ENCODE results near the gene WDR55.
"Not testable (repeated sequence)": the region's sequence is repeated elsewhere in the genome, so short reads cannot be mapped to it uniquely, and the experiment has no call there.

WDR55 gene, protein sequence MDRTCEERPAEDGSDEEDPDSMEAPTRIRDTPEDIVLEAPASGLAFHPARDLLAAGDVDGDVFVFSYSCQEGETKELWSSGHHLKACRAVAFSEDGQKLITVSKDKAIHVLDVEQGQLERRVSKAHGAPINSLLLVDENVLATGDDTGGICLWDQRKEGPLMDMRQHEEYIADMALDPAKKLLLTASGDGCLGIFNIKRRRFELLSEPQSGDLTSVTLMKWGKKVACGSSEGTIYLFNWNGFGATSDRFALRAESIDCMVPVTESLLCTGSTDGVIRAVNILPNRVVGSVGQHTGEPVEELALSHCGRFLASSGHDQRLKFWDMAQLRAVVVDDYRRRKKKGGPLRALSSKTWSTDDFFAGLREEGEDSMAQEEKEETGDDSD

DNA sequence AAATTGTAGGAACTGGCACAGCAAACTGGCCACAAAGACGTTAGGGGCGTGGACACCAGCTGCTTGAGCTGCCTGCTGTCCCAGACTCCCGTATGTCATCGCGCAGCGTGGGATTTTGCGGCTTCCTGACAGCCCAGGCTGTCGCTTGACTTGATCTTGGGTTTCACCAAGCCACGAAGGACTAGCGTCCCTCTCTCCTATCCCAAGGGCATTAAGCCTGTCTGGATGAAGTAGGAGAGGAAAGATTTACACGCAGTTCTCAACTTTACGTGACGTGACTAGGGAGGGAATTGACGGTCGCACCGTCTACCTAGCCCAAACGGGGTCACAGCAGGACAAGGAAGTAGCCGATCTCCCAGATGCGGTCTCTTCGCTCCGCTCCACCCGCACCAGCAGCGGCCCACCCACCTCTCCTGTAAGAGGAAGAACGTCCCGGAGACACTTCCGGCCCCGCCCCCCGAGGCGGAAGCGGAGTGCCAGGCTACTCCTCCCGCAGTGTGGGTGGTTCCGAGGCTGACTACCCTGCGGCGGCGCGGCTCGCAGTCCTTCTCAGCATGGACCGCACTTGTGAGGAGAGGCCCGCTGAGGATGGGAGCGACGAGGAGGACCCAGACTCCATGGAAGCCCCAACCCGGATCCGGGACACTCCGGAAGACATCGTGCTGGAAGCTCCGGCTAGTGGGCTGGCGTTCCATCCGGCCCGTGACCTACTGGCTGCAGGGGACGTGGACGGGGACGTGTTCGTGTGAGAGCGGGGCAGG, at the start of gene WDR55:
Gene WDR55, plus strand, starts transcription at position 546 of the 761 bp plus-strand sequence. Its CDS starts 9 bp downstream, at position 555.
- peak; percentile 98 for DNase-seq

DNA sequence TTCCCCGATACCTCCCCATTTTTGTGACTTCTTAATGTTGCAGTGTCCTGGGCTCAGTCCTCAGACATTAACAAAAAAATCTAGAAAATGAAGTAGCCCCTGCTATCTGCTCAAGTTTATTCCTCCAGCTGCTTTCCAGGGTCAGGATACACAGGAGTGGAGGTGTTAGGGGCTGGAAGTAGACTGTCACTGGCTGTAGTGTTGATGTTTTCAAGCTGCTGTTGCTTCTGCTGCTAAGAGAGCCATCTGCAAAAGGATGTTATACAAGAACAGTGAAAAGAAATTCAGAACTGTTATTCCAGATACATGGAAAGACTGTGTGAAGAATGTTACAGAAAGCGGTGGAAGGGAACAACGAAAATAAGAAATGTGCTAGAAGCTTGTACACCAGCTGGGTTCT, 42.4 kb upstream of the WDR55 start:
- no peak for DNase-seq

DNA sequence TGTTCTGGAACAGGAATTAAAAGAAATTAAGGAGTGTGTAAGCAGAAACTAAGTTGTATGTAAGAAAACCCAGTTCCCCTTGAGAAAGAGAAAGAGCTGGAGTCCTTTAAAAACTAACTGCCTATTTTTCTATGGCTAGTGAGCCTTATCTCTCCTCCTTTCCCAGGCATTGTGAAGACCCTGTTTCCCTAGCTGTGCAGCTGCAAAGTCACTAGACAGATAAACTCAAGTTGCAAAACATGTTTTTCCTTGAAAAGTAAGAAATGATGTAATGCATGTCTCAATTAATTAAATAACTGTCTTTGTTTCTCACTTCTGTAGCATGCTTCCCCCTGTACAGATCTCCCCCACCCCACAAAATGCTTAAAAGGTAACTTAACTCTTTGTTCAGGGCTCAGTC, 41.6 kb upstream of the WDR55 start:
- DNase-seq = peak; percentile 15

DNA sequence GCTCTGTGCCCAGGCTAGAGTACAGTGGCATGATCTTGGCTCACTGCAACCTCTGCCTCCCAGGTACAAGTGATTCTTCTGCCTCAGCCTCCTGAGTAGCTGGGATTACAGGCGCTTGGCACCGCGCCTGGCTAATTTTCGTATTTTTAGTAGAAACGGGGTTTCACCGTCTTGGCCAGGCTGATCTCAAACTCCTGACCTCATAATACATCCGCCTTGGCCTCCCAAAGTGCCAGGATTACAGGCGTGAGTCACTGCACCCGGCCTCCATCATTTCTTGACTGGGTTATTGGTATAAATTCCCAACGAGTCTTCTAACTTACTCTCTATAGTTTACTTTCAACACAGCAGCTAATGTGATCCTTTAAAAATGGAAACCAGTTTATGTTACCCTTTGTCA, 39.8 kb upstream of the WDR55 start:
- not testable (repeated sequence) for DNase-seq

DNA sequence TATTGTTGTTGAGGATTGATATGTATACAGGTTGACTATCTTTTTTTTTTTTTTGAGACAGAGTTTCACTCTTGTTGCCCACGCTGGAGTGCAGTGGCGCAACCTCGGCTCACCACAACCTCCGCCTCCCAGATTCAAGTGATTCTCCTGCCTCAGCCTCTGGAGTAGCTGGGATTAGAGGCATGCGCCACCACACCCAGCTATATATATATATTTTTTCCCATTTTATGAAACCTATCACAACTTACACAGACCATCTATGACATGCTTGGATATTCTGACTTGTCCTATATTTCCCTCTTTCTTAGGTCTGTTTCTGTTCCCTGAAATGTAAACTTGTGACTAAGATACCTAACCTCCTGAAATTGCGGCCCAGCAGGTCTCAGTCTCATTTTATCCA, 36.7 kb upstream of the WDR55 start:
- no peak for DNase-seq

DNA sequence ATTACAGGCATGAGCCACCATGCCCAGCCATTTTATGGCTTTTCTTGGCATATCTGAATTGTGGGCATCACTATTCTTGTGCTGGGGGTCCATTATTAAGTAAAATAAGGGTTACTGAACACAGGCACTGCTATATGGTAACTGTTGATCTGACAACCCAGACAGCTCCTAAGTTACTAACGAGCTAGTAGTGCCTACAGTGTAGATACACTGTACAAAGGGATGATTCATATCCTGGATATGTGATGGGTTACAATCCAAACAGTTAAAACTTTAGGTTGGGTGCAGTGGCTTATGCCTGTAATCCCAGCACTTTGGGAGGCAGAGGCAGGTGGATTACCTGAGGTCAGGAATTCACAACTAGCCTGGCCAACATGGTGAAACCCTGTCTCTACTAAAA, 36.0 kb upstream of the WDR55 start:
- no peak for DNase-seq

DNA sequence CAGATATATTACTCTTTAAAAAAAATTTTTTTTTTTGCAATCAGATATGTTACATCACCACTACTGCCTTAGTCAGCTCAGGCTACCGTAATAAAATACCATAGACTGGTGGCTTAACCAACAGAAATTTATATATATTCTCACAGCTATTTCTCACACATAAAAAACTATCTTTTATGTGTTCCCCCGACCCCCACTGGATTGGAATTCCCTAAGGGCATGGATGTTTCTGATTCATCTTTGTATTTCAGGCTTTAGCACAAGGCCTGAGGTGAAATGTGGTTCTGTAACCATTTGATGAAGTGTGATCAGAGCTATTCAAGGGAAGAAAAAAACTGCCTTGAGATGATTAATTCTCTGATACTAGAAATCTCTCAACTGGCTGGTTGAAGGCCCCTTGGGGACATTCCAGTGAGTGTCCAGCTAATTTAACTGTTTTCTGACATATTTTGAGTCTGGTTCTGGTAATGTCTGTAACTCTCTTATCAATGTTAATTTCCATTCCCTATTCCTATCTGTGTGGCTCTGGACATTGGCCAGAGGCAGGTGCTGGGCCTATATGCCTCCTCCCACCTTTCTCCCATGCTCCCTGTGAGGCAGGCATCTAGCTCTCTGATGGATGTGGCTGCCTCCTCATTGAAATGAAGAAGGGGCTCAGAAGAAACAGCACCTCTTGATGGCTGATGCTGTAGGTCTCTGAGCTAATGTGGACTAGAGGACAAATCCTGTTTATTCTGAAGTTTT, 34.2 kb upstream of the WDR55 start:
- no peak for DNase-seq

DNA sequence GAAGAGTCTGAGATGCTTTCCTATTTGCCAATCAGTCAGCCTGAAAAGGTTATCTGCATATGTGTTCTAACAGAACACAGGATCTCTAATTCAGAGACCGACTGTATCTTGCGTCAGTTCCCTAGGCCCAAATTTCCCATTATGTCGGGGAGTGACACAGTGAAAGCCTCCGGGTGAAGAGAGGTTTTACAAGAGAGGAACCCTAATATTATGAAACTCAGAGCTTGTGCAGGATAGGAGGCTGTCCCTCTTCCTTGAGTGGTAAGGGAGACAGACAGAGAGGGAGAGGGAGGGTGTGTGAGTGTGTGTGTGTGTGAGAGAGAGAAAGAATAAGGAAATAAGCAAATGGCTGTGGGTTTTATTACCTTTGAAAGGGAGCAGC, 33.7 kb upstream of the WDR55 start:
- no peak for DNase-seq

DNA sequence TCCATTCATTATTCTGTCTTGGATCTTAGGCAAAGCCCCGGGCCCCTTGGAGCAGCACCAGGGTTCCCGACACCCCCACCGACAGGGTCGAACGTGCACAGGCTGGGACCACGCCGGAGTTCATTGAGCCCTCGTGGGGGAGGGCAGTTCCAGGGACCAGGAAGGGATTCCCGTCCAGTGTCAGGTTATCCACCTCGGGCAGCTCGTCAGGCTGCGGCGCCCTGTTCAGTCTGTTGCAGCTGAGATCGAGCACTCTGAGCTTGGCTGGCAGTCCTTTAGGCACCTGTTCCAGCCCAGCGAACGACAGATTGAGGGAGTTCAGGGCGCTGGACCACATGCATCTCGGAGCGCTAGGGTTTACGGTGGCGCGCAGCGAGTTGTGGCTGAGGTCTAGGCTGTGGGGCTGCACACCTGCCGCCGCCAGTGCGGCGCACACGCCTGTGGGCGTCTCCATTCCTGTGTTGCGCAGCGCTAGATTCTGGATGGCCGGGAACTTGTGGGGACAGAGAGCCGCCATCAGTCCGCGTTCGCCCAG, 32.8 kb upstream of the WDR55 start:
- DNase-seq = no peak

DNA sequence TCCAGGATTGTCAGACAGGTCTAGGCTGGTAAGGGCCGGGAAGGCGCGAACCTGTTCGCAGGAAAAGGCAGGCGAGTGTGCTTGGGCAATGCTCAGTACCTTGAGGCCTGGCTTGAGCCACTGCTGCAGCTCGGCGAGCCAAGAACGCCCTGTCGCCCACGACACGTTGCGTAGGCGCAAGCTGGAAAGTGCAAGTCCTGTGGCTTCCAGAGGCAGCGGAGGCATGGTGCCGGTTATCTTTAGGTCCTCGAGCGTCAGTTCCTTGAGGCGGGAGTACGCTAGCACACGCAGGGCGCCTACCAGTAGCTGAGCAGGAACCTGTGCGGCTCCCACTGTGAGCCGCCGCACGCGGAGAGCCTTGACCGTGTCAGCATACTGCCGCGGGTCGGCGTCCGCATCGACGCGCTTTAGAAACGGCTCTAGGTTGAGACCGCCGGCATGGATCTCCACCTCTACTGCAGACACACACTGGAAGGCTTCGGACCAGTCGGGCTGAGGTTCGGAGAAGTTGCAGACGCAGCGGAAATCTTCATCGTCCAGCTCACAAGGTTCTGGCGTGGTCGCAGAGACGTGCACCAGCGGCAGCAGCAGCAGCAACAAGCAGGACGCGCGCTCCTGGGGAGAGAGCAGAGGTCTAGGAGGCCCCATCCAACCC, 32.2 kb upstream of the WDR55 start:
- DNase-seq = peak; percentile 80

DNA sequence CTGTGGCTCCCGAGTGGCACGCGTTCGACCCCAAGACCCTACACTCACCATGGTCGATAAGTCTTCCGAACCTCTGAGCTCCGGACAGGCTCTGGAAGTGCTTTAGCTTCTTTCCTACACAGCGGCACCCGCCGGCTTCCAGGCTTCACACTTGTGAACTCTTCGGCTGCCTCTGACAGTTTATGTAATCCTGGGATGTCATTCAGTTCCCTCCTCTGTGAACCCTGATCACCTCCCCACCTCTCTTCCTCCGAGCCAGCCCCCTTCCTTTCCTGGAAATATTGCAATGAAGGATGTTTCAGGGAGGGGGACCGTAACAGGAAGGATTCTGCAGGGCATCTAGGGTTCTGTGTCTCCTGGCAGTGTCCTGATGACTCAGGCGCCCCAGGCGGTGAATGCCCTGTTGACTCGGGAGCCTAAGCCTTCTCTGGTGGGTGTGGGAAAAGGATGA, 31.7 kb upstream of the WDR55 start, which contains the start of gene CD14:
Gene CD14, minus strand, starts transcription at position 155 of the 451 bp plus-strand sequence. Its CDS starts 104 bp downstream, at position 51.
- peak; percentile 47 for DNase-seq

DNA sequence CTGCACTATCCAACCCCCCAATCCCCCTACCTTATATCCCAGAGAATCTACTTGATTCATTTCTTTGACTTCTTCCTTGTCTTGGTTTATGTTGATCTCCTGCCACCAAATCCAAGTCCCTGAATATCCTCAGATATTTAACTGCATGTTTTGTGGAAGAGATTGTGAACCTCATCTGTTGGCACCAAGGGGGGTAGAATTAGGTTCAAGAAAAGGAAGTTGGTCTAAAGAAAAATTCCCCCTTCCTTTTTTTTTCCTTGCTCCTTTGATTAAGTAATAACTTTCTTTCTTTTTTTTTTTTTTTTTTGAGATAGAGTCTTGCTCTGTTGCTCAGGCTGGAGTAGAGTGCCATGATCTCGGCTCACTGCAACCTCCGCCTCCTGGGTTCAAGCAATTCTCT, 31.2 kb upstream of the WDR55 start:
- no peak for DNase-seq

DNA sequence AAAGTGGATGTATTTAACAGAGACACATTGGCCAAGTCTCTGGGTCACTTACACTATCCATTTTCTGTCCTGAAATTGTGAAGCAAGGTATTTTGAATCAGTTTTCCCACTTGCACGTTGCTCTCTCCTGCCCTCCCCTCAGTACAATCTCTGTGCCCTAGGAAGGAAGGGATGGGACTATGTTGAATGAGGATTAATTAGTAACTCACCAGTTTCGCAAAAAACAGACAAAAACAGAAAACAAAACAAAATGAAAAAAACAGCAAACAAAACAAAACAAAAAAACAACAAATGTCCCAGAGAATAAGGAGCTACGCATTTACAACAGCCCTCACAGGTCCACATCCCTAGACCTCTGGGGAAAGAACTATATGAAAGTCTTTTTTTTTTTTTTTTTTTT, 30.6 kb upstream of the WDR55 start:
- DNase-seq = no peak

DNA sequence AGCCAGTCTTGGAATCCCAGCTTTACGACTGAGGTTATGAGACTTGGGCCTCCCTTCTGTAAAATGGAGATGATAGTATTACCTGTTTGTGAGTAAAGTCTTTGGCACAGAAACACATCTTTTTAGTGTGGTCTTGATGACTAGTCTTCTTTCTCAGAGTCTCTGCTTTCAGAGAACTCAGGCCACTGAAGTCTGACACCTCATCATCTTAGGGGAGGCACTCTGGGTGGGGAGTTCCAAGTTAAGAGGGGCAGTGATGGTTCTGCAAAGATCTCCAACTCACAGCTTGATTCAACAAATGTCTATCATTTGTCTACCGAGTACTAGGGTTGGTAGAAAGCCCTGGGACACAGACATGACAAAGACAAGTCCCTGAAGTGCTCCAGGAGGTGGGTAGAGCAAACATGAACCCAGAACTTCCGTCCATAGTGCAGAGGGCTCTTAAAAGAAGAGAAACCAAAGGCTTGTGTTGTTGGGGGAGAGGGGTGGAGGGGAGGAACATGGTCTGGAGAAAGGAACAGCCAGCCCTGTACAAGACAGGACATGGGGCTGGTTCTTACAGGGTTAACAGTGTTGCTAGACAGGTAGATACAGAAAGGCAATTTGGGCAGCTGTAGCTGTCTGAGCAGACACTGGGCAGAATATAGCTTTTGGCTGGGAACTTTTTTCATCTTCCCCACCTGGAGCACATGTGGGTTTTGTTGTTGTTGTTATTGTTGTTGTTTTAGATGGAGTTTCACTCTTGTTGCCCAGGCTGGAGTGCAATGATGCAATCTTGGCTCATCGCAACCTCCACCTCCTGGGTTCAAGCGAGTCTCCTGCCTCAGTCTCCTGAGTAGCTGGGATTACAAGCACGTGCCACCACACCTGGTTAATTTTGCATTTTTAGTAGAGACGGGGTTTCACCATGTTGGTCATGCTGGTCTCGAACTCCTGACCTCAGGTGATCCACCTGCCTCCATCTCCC, 29.1 kb upstream of the WDR55 start:
- DNase-seq = no peak

DNA sequence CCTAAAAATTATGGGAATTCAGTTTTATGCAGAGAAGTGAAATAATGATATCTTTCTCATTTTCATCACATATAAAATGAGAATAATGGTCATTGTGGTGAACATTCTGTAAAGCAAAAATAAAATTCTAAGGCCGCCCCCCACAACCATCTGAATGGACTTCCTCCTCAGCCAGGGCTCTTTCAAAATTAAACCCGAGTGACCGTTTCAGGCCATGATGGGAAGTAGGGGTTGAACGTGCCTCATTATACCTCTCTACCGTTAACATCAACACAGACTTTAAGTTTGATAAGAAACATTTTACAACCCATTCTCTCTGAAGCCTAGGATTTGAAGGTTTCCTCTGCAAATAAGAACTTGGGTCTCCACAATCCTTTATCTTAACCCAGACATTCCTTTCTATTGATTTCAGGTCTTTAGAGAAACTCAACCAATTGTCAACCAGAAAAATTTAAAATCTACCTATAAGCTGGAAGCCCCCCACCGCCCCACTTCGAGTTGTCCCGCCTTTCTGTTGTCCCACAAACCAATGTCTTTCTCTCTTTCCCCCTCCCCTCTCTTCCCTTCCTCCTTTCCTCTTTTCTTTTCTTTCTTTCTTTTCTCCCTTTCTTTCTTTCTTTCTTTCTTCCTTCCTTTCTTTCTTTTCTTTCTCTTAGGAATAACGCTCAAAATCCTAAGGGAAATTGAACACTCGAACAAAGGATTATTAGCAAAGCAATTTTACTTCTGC, 27.2 kb upstream of the WDR55 start:
- DNase-seq = no peak

DNA sequence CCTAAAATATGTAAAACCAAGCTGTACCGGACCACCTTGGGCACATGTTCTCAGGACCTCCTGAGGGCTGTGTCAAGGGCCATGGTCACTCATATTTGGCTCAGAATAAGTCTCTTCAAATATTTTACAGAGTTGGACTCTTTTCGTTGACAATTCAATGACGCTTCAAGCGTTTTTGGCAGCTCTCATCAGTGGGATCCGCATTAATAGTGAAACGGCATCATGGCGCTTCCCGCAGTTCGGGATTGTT, 25.9 kb upstream of the WDR55 start:
- not testable (repeated sequence) for DNase-seq

DNA sequence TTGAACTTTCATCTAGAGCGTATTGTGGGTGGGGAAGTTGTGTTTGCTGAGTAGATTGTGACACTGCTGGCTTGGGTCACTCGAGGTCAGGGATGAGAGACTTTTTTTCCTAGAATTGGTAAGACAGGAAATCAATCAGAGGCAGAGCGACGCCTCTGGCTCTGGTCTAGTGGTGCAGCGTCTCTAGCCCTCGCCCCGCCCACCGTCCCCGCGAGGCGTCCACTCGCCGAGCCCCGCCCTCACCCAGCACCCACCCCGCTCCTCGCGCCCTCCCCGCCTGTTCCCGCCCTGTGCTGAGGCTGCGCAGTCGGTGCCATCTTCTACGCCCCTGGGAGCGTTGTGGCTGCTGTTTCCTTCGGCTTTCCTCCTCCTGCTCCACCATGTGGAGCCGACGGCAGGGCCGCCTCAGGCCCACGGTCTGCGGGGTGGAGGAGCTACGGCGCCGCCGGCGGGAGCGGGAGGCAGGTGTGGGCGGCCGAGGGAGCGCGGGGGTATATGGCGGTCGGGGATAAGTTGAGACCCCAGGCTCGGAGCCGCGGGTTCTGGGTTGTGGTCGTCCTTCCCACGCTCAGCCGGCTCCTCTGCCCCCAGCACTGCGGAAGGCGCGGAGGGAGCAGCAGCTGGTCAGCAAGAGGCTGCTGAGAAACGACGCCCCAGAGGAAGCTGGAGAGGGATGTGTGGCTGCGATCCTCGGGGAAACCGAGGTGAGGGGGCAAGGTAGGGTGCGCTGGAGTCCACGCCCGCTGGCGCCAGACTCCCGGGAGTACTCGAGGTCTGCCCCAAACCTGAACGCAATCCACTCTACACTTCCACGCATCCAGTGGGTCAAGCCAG, 25.3 kb upstream of the WDR55 start, which contains the start of gene TMCO6:
Gene TMCO6, plus strand, starts transcription at position 304 of the 834 bp plus-strand sequence. Its CDS starts 77 bp downstream, at position 381.
- DNase-seq = peak; percentile 99

DNA sequence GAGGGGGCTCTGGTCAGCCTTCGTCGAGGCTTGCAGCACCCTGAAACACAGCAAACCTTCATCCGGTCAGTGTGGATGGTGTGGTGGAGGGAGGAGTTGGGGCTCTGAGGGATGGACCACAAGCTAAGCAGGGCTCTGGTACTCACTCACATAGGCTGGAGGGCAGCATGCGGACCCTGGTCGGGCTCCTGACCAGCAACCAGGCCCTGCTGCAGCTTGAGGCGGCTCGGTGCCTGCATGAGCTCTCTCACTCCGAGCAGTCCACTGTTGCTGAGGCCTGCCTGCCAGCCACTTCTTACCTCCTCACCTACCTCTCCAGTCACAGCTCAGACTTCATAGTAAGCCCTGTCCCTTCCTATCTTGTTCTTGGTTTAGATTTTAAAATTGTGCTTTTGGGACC, 23.0 kb upstream of the WDR55 start:
- DNase-seq = no peak

DNA sequence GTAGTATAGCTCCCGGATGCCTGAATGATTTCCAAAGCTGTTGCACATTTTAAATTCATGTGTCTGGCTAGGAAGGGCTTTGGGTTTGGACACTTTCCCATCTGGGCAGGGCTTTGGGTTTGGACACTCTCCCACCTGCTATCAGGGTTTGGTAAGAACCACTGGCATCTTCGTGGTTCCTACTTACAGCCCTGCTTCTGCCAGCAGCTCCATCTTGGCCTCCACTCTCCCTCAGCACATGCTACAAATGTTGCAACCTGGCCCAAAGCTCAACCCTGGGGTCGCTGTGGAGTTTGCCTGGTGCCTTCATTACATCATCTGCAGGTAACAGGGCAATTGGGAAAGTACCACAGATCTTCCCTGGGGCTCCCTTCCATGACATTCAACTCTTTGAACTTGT, 22.0 kb upstream of the WDR55 start:
- DNase-seq = no peak

DNA sequence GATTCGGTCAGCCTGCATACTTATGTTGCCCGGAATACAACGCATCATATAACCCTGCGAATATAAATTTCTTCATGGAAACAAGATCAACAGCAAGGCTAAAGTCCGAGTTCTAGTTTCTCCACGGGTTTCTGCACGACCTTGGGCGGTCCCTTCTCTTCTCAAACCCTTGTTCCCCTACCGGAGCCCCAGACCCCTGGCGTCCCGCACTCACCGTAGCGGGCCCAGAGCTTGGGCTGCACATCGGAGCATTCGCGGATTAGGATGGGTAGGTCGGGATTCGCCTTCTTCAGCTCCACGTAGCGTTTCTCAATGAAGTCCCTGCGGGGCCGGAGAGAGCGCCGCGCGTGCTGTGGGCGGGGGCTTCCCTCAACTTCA, 17.7 kb upstream of the WDR55 start:
- no peak for DNase-seq
